ENCODE data around the gene NFKB2. TPM values are rescaled to one million over a fixed set of nuclear protein-coding genes. Genes with fewer than 3 reads are reported as not detected.

NFKB2 gene
- 89.2 TPM for total RNA-seq

DNA sequence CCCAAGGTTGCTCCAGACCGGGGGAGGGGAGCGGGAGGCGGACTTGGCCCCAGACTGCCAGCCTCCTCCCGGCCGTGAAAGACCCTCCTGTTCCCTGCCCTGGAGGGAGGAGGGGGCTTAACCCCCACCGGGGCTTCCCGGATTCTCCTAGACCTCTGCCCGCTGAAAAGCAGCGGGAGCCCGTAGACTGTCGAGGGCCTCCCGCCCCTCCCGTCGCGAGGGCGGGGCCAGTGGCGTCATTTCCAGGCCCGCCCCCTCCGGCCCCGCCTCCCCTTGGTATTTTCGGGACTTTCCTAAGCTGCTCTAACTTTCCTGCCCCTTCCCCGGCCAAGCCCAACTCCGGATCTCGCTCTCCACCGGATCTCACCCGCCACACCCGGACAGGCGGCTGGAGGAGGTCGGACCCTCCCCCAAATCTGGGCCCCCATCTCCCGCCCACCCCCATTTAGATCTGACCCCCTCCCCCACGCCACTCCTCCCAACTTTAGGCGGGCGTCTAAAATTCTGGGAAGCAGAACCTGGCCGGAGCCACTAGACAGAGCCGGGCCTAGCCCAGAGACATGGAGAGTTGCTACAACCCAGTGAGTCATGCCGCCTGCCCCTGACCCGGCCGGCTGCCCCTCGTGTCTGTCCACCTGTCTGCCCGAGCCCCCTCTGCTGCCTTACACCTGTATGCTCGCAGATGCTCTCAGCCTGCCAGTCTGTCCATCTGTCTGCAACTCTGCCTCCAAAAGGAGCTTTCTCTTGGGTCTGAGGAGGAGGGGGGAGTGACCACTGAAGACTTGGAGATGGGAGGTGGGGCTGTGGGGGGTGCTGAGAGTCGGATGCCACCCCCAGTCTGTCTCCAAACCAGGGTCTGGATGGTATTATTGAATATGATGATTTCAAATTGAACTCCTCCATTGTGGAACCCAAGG, at the start of gene NFKB2:
Gene NFKB2 (plus strand): TSS at position 306 of the 917 bp plus-strand sequence. CDS start 255 bp downstream, at position 561.
- Histone ChIP-seq H3K27me3 (no peaks in the 10 kb centered on the region), H3K36me3 (peaks cover 5 to 12% of the 10 kb centered on the region in 2 donors), H3K4me3 (peak within 1 kb of the TSS; percentile 65 to 85), H3K27ac (peak within 1 kb of the TSS; percentile 89 to 97), H3K4me1 (peaks cover 14 to 30% of the 10 kb centered on the region in 2 donors), H3K9me3 (no peaks in the 10 kb centered on the region)
- TF ChIP-seq CTCF (IDR thresholded peaks at IDR 0.05) = no peak
- peak; percentile 66 to 96 for DNase-seq (ENCODE audit: low spot score in 2 of 2)
- intact Hi-C loops (cut with DNase I) = loop anchor here (1.0 to 2.0 kb wide), 4 partner anchors 83 to 243 kb away; partner anchors contain the start of genes GBF1, NOLC1 and SUFU

- no peak overlapping the region for H3K27ac ChIP-seq
- peak; percentile 10 to 45 (median 11) for TF ChIP-seq CTCF (IDR thresholded peaks at IDR 0.05)
- H3K27me3 ChIP-seq = no peaks in the 10 kb centered on the region
- no peaks in the 10 kb centered on the region for H3K4me1 ChIP-seq
- no peaks in the 10 kb centered on the region for H3K9me3 ChIP-seq
- no peak overlapping the region for H3K4me3 ChIP-seq
- H3K36me3 ChIP-seq = peaks cover 19 to 27% of the 10 kb centered on the region in 2 donors
- intact Hi-C loops (cut with DNase I) = no loop called here
- no peak for DNase-seq (ENCODE audit: low spot score in 2 of 2)
Measured at GRCh38 chr10:102347236-102347828, 48.2 kb upstream of the NFKB2 start.

- no peaks in the 10 kb centered on the region for H3K9me3 ChIP-seq
- no peak overlapping the region for H3K4me3 ChIP-seq
- peak in 1 of 2 donors; percentile 69 for DNase-seq (ENCODE audit: low spot score in 2 of 2)
- no peak overlapping the region for H3K27ac ChIP-seq
- H3K36me3 ChIP-seq = peaks cover 39 to 61% of the 10 kb centered on the region in 2 donors
- H3K4me1 ChIP-seq = no peaks in the 10 kb centered on the region
- intact Hi-C loops (cut with DNase I) = loop anchor here (1.0 to 2.0 kb wide), 2 partner anchors 123 to 181 kb away; no protein-coding TSS in a partner anchor
- TF ChIP-seq CTCF (IDR thresholded peaks at IDR 0.05) = peak; percentile 67 to 92 (median 80)
- H3K27me3 ChIP-seq = no peaks in the 10 kb centered on the region
Measured at GRCh38 chr10:102352066-102352715, 43.3 kb upstream of the NFKB2 start.

- no peaks in the 10 kb centered on the region for H3K27me3 ChIP-seq
- intact Hi-C loops (cut with DNase I) = no loop called here
- no peak overlapping the region for H3K4me3 ChIP-seq
- H3K9me3 ChIP-seq = no peaks in the 10 kb centered on the region
- TF ChIP-seq CTCF (IDR thresholded peaks at IDR 0.05) = no peak
- no peak for DNase-seq (ENCODE audit: low spot score in 2 of 2)
- no peaks in the 10 kb centered on the region for H3K4me1 ChIP-seq
- no peak overlapping the region for H3K27ac ChIP-seq
- peaks cover 62 to 75% of the 10 kb centered on the region in 2 donors for H3K36me3 ChIP-seq
Measured at GRCh38 chr10:102354451-102354850, 41.1 kb upstream of the NFKB2 start.

DNA sequence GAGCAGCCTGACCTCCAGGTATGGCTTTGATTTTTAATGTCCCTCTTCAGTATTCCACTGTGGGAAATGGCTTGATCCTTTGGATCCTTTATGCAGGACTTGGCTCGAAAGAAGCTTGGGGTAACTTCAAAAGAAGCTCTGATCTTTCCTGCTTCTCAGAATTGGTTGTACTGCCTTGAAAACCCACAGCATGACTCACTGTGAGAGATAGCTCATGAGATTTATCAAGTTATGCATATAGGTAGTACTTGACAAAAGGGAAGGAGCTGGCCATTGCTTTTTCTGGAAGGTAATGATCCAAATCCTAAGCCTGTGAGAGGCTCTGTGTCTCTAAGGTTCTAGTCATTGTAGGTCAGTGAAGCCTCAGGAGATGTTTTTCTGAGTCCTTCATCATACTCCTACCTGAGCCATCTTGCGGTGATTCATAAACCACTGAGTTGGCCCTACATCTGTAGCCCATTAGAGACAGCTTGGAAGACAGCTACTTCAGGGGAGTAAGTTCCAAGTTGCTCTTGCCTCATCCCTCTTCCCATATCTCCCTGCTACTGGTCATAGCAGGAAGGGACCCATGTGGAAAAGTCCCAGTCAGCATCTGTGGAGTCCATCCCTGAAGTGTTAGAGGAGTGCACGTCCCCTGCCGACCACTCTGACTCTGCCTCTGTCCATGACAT, 36.7 kb upstream of the NFKB2 start:
- Histone ChIP-seq H3K4me3 (no peak overlapping the region), H3K9me3 (no peaks in the 10 kb centered on the region), H3K27me3 (no peaks in the 10 kb centered on the region), H3K36me3 (peaks cover 79 to 90% of the 10 kb centered on the region in 2 donors), H3K4me1 (no peaks in the 10 kb centered on the region), H3K27ac (no peak overlapping the region)
- intact Hi-C loops (cut with DNase I) = no loop called here
- no peak for TF ChIP-seq CTCF (IDR thresholded peaks at IDR 0.05)
- no peak for DNase-seq (ENCODE audit: low spot score in 2 of 2)
